Measurements from ENCODE around the gene LRRC36. TPM values are rescaled to one million over a fixed set of nuclear protein-coding genes. Genes with fewer than 3 reads are reported as not detected.

LRRC36 gene
- total and polyA plus RNA-seq, 10 of the 15 experiments (the other 5 are each of a cell fraction or from before 2014, with no cell fraction given) = 0.45 to 2.0 (median 0.75) TPM; not detected in 1

GRCh38 chr16:67302076-67302475 lies 24.5 kb upstream of the LRRC36 start:
- DNase-seq (ENCODE audit: low read depth, low spot score) = no peak
- H3K27me3 ChIP-seq (replicated peaks in 1 of 2; ENCODE audit: control insufficient read depth in 2 of 2, insufficient read depth in 2 of 2, low read length in 1 of 2) = peaks cover 0 to 2% of the 10 kb centered on the region in 2 experiments; a peak in 1 of 4 replicates
- H2AFZ ChIP-seq (ENCODE audit: control insufficient read depth, low read depth, low read length) = no peak overlapping the region
- no peaks in the 10 kb centered on the region for H4K20me1 ChIP-seq (ENCODE audit: control insufficient read depth, insufficient read depth)
- no peak for FAIRE-seq
- no peak overlapping the region for H3K4me2 ChIP-seq (ENCODE audit: control insufficient read depth, insufficient read depth)
- POLR2A ChIA-PET = no interaction called here
- WGBS (ENCODE audit: insufficient coverage, insufficient replicate concordance, low lambda C conversion rate, missing lambda C conversion rate) = 33% methylated on average over 7 of the region's 7 CpGs
- no peak overlapping the region for H3K9ac ChIP-seq (ENCODE audit: control insufficient read depth, insufficient read depth, low read length)
- H3K4me1 ChIP-seq (ENCODE audit: control insufficient read depth, insufficient read depth, low read length) = no peaks in the 10 kb centered on the region
- H3K27ac ChIP-seq (ENCODE audit: control insufficient read depth, insufficient read depth) = no peak overlapping the region
- intact Hi-C loops (cut with micrococcal nuclease; ENCODE audit: unreplicated experiment) (no loop called here), in situ Hi-C loops (cut with MboI) (no loop called here)
- H3K79me2 ChIP-seq (ENCODE audit: control insufficient read depth, insufficient read depth, low read length) = no peaks in the 10 kb centered on the region
- SMC1A ChIA-PET (ENCODE audit: uncharacterized antibody, unreplicated experiment) = interaction anchor here (0.7 kb wide), 1 partner anchor 37 kb away, joined by 3 read pairs; no protein-coding TSS in a partner anchor
- no TSS peak for BruUV-seq (replicated peaks)
- no peaks in the 10 kb centered on the region for H3K9me3 ChIP-seq (replicated peaks; ENCODE audit: control insufficient read depth, insufficient read depth, low read length)
- H3K4me3 ChIP-seq = no peak overlapping the region
- CTCF ChIA-PET = interaction anchor here (0.7 kb wide), 1 partner anchor 18 kb away, joined by 4 read pairs; no protein-coding TSS in a partner anchor
- TF ChIP-seq SPI1 (IDR thresholded peaks at IDR 0.05; ENCODE audit: borderline replicate concordance, insufficient read depth, low read depth, low read length) = no peak
- no peak for TF ChIP-seq POLR2A (IDR thresholded peaks at IDR 0.05; ENCODE audit: low read depth, low read length)
- no peak for TF ChIP-seq NFYB (IDR thresholded peaks at IDR 0.05; ENCODE audit: insufficient read depth, low read depth, low read length)
- no peak for TF ChIP-seq PRDM15 (CRISPR knock-in tag; IDR thresholded peaks at IDR 0.05)
- no peak for TF ChIP-seq SREBF1 (IDR thresholded peaks at IDR 0.05; ENCODE audit: low read length)
- no peak for TF ChIP-seq CBFB (IDR thresholded peaks at IDR 0.05; ENCODE audit: low read depth)
- no peak for TF ChIP-seq ZNF207 (IDR thresholded peaks at IDR 0.05; ENCODE audit: borderline replicate concordance)
- no peak for TF ChIP-seq IKZF1 (conservative IDR thresholded peaks at IDR 0.05)
- TF ChIP-seq EZH2 (IDR thresholded peaks at IDR 0.05; ENCODE audit: borderline replicate concordance, control insufficient read depth, low read depth, low read length) = no peak
- TF ChIP-seq, protein P1, sequence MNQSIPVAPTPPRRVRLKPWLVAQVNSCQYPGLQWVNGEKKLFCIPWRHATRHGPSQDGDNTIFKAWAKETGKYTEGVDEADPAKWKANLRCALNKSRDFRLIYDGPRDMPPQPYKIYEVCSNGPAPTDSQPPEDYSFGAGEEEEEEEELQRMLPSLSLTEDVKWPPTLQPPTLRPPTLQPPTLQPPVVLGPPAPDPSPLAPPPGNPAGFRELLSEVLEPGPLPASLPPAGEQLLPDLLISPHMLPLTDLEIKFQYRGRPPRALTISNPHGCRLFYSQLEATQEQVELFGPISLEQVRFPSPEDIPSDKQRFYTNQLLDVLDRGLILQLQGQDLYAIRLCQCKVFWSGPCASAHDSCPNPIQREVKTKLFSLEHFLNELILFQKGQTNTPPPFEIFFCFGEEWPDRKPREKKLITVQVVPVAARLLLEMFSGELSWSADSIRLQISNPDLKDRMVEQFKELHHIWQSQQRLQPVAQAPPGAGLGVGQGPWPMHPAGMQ (IDR thresholded peaks at IDR 0.05; ENCODE audit: borderline replicate concordance) = no peak
- TF ChIP-seq IKZF2 (IDR thresholded peaks at IDR 0.05) = no peak
- no peak for TF ChIP-seq HDGF (IDR thresholded peaks at IDR 0.05)
- no peaks in the 10 kb centered on the region for H3K36me3 ChIP-seq (ENCODE audit: control insufficient read depth in 2 of 2, insufficient read depth in 2 of 2, low read length in 1 of 2)
- no peak; the same call in 2 of the 3 replicates for ATAC-seq
- RAD21 ChIA-PET (ENCODE audit: unreplicated experiment) = no interaction called here
